ENCODE results near the gene TTC33.
"Not testable (repeated sequence)": the region's sequence is repeated elsewhere in the genome, so short reads cannot be mapped to it uniquely, and the experiment has no call there.

The TTC33 gene

DNA sequence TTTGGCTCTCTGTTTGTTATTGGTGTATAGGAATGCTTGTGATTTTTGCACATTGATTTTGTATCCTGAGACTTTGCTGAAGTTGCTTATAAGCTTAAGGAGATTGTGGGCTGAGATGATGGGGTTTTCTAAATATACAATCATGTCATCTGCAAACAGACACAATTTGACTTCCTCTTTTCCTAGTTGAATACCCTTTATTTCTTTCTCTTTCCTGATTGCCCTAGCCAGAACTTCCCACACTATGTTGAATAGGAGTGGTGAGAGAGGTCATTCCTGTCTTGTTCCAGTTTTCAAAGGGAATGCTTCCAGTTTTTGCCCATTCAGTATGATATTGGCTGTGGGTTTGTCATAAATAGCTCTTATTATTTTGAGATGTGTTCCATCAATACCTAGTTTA lies 192.6 kb downstream of the TTC33 start:
- not testable (repeated sequence) for DNase-seq

DNA sequence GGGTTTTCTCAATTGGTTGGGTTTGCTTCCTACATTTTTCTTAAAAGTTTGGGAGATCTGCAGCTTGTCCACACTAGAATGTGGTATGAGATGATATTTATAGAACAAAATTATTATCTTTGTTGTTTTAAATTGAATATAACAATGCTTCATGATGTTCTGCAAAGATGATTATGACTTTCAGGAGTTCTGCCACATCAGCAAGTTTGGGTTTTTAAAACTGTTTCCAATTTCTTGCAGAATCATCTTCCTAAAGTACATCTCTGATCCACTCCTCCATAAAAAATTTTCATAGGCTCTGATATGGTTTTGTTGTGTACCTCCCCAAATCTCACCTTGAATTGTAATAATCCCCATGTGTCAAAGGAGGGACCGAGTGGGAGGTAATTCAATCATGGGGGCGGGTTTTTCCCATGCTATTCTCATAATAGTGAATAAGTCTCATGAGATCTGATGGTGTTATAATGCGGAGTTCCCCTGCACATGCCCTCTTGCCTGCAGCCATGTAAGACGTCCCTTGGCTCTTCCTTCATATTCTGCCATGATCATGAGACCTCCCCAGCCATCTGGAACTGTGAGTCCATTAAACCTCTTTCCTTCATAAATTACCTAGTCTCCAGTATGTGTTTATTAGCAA lies 195.2 kb downstream of the TTC33 start:
- no peak for DNase-seq

- DNase-seq, result no peak
These were observed 196.5 kb downstream of the TTC33 start for GRCh38 chr5:40559306-40559705.

- no peak for DNase-seq
These were observed 198.3 kb downstream of the TTC33 start for GRCh38 chr5:40557501-40557900.

DNA sequence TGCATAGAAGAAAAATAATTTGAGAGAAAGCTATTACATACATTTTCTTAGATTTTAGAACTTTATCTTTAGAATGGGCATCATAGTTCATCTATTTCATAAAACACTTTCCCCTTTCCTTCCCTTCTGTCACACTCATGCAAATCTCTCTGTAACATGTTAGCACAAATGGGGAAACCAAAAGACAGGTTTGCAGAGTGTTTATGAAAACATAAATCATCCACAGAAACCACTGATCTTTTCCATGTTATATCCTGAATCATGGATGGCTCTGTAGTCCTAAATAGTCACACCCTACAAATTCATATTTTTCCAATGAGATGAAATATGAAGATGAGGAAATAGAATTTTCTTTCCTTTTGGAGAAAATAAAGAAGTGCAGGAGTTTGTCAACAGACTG lies 198.9 kb downstream of the TTC33 start:
- no peak for DNase-seq

GRCh38 chr5:40555886-40556285 lies 199.9 kb downstream of the TTC33 start:
- DNase-seq, result no peak

DNA sequence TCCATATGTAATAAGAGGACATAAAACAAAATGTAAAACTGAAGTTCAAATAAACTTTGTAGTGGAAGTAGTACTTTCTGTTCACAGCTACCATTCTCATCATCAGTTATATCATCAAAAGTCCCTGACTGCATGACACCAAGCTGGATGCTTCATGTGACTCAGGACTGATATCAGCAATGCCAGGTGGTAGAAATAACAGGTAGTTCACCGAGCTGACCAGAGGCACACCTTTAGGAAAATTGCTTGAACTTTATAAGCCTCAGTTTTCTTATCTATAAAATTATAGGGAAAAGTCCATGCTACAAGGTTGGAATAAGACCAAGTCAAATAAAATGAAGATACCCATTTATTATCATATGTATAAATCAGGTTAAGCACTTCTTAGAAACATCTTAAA lies 200.9 kb downstream of the TTC33 start:
- DNase-seq, result no peak

DNA sequence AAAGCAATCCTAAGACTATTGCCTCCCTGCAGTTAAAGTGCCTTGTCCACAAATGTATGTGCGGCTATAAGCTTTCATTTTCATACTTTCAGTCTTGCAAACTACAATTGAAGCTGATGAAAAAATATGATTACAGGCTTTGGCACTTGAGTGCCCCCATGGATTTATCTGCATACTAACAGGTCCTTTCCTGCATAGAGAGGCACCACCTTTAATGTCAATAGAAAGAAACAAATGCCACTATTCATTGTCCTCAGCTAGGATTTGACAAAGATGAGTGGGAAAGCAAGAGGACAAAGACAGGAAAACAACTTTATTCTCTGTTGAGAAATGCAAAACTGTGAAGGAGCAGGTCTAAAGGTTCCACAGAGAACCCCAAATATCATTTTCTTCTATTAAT lies 201.7 kb downstream of the TTC33 start:
- no peak for DNase-seq

- no peak for DNase-seq
These were observed 202.8 kb downstream of the TTC33 start for GRCh38 chr5:40552981-40553380.

DNA sequence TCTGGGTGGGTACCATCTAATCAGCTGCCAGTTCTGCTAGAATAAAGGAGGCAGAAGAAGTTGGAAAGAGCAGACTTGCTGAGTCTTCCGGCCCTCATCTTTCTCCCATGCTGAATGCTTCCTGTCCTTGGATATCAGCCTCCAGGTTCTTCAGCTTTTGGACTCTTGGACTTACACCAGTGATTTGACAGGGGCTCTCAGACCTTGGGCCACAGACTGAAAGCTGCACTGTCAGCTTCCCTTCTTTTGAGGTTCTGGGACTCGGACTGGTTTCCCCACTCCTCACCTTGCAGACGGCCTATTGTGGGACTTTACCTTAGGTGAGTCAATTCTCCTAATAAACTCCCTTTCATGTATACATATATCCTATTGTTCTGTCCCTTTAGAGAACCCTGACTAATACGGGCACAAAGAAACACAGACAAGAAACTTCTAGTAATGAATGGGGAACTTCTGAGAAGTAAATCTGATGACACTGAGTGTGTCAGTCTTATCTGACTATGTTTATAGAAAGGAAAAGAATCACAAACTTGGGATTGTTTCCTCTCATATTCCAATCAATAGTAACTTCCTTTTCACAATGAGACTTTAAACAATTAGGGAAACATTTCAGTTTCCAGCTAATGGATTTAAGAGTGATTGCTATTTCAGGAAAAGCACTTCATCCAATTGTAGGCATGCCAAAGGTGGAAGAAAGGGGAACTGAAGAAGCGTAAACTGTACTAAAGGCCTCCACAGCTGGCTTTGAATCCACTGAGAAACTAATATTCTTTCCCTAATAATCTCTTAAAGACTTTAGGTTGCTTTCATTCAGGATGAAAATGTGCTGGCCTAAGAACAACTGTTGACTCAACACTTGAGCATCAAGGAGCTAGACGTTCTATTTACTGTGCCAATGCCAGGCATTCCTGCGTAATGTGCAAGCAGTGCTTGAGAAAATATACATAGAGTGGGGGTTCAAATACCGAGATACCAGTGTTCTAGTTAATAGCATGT lies 204.0 kb downstream of the TTC33 start:
- peak; percentile 99 for DNase-seq

DNA sequence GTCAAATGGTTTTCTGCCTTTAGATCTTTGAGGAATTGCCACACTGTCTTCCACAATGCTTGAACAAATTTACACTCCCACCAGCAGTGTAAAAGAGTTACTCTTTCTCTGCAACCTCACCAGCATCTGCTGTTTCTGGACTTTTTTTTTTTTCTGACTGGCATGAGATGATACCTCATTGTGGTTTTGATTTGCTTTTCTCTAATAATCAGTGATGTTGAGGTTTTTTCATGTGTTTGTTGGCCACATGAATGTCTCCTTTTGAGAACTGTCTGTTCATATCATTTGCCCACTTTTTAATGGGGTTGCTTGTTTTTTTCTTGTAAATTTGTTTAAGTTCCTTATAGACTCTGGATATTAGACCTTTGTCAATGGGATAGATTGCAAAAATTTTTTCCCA lies 205.3 kb downstream of the TTC33 start:
- no peak for DNase-seq

DNA sequence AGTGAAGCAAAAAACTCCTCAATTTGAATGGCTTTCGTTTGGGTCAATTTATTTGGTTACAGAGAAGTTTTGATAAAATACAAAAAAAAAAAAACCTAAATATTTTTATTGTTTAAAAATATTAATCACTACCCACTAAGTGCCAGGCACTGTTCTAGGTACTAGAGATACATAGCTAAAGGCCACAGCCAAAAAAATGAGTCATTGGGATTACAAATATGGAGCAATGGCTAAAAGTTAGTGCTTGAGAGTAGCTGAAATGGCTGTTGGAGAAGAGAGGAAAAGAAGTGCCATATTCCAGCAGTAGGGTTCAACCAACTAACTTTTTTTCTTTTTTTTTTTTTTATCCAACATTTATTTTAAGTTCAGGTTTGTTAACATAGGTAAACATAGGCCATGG lies 206.1 kb downstream of the TTC33 start:
- DNase-seq, result no peak

GRCh38 chr5:40547994-40548575 lies 207.7 kb downstream of the TTC33 start:
- DNase-seq, result no peak

GRCh38 chr5:40547557-40547956 lies 208.2 kb downstream of the TTC33 start:
- no peak for DNase-seq

DNA sequence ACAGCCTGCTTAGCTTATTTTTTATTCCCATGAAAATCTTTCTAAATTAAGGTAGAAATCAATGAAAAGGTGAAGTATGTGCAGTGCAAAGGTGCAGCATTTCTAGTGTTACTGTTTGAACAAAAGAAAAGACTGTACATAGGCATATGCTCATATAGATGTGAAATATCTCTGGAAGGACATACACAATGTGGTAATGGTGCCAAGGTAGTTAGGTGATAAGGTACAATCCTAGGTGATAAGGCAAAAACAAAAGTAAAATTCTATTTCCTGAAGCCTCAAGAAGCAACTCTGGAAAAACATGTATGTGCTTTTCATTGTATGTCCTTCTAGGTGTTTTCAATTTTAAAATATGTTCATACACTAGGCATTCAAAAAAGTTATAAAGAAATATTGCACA lies 215.5 kb downstream of the TTC33 start:
- DNase-seq, result no peak

GRCh38 chr5:40524677-40525076 lies 231.1 kb downstream of the TTC33 start:
- no peak for DNase-seq

DNA sequence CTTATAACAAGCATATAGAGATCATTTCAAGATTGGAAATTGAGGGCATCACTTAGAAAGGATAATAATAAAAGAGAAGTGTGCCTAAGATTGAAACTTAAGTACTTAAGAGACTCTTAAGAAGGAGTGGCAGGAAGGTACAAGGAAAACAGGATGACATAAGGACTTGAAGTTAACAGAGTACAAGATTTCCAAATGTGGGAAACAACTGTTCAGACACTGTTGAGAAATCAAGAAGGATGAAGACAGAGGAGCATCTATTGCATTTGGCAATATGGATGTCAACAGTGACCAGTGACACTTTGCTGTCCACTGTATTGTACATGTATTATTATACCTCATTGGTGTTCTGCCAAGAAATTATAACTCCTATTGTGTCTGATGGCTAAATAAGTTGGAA lies 233.8 kb downstream of the TTC33 start:
- no peak for DNase-seq

DNA sequence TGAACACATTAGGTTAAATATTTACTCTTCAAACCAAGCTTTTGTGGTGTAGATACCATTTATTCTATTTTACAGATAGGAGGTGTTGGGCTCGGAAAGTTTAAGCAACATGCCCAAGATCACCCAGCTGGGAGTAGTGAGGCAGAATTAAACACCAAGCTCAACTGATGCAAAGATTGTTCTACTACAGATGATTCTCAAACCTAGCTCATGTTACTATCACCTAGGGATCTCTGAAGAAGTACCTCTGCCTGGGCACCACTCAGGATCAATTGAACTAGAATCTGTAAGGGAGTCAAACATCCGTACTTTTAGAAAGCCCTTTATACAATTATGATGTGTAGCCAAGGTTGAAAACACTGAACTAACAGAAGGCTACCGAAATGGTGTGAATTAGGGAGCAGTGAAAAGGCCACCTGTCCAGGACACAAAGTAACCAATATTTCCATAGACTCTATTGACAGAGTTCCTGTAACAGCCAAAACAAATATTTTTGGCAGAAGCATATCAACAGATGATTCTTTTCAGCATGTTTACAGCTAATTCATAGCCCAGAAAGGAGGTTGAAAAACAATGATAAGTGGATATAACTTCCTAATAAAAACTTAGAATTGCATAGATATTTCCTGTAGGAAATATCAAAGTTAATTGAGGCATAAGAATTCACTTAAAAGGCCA lies 234.5 kb downstream of the TTC33 start:
- no peak for DNase-seq

DNA sequence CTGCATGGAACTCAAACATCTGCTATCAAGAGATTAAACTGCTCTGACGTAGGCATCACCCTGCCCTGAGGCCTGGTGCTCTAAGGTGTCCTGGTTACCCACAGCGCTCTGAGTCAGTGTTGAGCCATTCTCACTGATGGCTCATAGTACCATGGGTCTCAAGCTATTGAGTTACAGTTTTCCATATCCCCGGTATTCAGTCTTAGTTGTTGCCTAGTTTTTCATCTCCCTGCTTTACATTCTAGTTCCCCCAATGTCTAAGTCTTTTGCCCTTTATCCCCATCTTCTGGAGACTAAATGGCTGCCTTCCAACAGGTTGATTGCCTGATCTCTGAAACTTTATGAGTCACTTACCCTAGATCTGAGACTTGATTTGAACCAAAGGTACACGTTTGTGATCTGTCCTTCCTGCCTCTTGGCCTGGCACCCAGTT lies 237.3 kb downstream of the TTC33 start:
- DNase-seq, result no peak

GRCh38 chr5:40515476-40515875 lies 240.3 kb downstream of the TTC33 start:
- DNase-seq, result peak; percentile 37

GRCh38 chr5:40514976-40515375 lies 240.8 kb downstream of the TTC33 start:
- no peak for DNase-seq

DNA sequence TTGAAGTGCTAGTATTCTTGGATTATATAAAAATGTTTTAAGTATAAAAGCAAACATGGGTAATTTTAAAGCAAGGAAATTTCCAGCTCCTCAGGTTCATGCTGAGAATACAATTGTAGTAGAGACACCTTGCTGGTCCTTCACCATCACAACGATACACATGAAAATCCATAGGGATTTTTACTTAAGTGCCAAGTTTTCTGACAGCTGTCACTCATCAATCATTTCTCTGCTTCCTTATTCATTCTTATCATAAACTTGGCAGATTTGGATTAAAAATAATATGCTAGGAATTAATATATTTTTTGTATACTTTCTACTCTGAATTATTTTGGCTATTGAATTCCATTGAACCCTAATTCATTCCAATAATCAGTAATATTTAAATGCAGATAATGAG lies 244.0 kb downstream of the TTC33 start:
- no peak for DNase-seq

- DNase-seq, result no peak
These were observed 248.7 kb downstream of the TTC33 start for GRCh38 chr5:40507095-40507494.
